ENCODE measurements around the gene CACNA1S. TPM values are rescaled to one million over a fixed set of nuclear protein-coding genes. Genes with fewer than 3 reads are reported as not detected.

CACNA1S gene
- total RNA-seq, 1 experiment from 2014 or later, result 0.02 TPM

DNA sequence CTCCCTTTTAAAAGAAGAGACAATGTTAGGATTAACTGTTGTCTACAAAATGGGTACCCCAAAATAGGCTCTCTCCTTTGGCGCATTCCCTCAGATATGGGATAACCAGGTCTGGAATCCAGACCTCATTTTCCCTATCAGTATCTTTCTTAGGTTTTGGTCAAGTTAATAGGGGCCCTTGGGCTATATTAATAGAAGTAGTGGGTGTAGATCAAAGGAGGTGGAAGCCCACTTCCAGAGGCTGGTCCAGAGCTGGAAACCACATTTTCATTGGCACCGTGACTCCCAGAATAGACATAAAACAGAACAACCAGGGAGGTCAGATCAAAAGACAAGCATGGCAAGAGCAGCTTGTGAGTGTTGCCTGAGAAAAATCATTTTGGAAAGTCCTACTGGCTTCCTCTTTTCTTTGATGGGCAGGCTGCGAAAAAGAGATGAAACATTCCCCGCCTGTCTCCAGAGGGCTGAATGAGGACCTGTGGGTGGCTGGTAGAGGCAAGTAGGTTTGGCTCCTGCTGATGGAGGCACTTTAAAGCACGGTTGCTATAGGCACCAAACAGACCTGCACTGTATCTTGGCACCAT is 62.9 kb downstream of the CACNA1S start (continued):
- no peak for TF ChIP-seq KAT7 (CRISPR knock-in tag; IDR thresholded peaks at IDR 0.05; ENCODE audit: borderline replicate concordance)
- TF ChIP-seq, protein P1, sequence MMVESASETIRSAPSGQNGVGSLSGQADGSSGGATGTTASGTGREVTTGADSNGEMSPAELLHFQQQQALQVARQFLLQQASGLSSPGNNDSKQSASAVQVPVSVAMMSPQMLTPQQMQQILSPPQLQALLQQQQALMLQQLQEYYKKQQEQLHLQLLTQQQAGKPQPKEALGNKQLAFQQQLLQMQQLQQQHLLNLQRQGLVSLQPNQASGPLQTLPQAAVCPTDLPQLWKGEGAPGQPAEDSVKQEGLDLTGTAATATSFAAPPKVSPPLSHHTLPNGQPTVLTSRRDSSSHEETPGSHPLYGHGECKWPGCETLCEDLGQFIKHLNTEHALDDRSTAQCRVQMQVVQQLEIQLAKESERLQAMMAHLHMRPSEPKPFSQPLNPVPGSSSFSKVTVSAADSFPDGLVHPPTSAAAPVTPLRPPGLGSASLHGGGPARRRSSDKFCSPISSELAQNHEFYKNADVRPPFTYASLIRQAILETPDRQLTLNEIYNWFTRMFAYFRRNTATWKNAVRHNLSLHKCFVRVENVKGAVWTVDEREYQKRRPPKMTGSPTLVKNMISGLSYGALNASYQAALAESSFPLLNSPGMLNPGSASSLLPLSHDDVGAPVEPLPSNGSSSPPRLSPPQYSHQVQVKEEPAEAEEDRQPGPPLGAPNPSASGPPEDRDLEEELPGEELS (CRISPR knock-in tag; IDR thresholded peaks at IDR 0.05), result no peak
- TF ChIP-seq NR1H2 (CRISPR knock-in tag; IDR thresholded peaks at IDR 0.05), result no peak
- TF ChIP-seq, protein P2, sequence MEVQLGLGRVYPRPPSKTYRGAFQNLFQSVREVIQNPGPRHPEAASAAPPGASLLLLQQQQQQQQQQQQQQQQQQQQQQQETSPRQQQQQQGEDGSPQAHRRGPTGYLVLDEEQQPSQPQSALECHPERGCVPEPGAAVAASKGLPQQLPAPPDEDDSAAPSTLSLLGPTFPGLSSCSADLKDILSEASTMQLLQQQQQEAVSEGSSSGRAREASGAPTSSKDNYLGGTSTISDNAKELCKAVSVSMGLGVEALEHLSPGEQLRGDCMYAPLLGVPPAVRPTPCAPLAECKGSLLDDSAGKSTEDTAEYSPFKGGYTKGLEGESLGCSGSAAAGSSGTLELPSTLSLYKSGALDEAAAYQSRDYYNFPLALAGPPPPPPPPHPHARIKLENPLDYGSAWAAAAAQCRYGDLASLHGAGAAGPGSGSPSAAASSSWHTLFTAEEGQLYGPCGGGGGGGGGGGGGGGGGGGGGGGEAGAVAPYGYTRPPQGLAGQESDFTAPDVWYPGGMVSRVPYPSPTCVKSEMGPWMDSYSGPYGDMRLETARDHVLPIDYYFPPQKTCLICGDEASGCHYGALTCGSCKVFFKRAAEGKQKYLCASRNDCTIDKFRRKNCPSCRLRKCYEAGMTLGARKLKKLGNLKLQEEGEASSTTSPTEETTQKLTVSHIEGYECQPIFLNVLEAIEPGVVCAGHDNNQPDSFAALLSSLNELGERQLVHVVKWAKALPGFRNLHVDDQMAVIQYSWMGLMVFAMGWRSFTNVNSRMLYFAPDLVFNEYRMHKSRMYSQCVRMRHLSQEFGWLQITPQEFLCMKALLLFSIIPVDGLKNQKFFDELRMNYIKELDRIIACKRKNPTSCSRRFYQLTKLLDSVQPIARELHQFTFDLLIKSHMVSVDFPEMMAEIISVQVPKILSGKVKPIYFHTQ (CRISPR knock-in tag; IDR thresholded peaks at IDR 0.05), result no peak

DNA sequence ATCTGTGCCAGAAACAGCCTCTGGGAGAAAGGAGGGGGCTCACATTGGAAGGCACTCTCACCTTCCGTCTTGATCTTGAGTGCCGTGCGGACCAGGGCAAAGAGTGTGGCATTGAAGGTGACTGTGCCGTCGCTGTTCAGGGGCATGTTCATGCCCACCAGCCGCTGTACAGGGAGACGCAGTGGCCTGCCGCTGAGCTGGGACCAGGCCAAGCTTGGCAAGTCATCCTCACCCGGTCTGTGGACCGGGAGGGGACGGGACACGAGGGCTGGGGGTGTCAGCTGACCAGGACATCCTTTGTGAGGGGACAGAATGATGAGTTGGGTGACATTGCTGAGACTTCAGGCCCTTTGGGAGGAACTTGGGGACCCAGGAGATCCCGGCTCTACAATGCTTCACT is 63.7 kb downstream of the CACNA1S start:
- Mint-ChIP-seq H3K4me1 (peaks cover 3% of the 10 kb centered on the region; the same call in 1 of the 2 replicates), H3K27me3 (ENCODE audit: low read depth) (no peaks in the 10 kb centered on the region; the same call in 1 of the 2 replicates), H3K27ac (no peak overlapping the region), H3K4me3 (no peak overlapping the region), H3K9me3 (no peaks in the 10 kb centered on the region), H3K36me3 (no peaks in the 10 kb centered on the region)
- ATAC-seq (no peak), DNase-seq (ENCODE audit: low spot score) (no peak)
- CTCF ChIA-PET, result interaction anchor here (1.5 to 3.6 kb wide), 7 partner anchors 23 to 76 kb away, joined by 3 to 20 read pairs (median 6); no protein-coding TSS in a partner anchor
- POLR2A ChIA-PET, result no interaction called here
- TF ChIP-seq, protein P3, sequence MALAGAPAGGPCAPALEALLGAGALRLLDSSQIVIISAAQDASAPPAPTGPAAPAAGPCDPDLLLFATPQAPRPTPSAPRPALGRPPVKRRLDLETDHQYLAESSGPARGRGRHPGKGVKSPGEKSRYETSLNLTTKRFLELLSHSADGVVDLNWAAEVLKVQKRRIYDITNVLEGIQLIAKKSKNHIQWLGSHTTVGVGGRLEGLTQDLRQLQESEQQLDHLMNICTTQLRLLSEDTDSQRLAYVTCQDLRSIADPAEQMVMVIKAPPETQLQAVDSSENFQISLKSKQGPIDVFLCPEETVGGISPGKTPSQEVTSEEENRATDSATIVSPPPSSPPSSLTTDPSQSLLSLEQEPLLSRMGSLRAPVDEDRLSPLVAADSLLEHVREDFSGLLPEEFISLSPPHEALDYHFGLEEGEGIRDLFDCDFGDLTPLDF (CRISPR knock-in tag; IDR thresholded peaks at IDR 0.05), result no peak
- TF ChIP-seq ESRRA (CRISPR knock-in tag; IDR thresholded peaks at IDR 0.05; ENCODE audit: borderline replicate concordance) (no peak), NR3C1 (CRISPR knock-in tag; conservative IDR thresholded peaks at IDR 0.05; ENCODE audit: low read depth) (no peak), SOX15 (CRISPR knock-in tag; IDR thresholded peaks at IDR 0.05) (no peak), ZNF423 (CRISPR knock-in tag; IDR thresholded peaks at IDR 0.05) (no peak), JAZF1 (CRISPR knock-in tag; IDR thresholded peaks at IDR 0.05) (no peak), FOXP1 (CRISPR knock-in tag; IDR thresholded peaks at IDR 0.05; ENCODE audit: borderline replicate concordance) (no peak)
- TF ChIP-seq, protein P4, sequence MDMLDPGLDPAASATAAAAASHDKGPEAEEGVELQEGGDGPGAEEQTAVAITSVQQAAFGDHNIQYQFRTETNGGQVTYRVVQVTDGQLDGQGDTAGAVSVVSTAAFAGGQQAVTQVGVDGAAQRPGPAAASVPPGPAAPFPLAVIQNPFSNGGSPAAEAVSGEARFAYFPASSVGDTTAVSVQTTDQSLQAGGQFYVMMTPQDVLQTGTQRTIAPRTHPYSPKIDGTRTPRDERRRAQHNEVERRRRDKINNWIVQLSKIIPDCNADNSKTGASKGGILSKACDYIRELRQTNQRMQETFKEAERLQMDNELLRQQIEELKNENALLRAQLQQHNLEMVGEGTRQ (CRISPR knock-in tag; IDR thresholded peaks at IDR 0.05), result no peak
- TF ChIP-seq, protein P5, sequence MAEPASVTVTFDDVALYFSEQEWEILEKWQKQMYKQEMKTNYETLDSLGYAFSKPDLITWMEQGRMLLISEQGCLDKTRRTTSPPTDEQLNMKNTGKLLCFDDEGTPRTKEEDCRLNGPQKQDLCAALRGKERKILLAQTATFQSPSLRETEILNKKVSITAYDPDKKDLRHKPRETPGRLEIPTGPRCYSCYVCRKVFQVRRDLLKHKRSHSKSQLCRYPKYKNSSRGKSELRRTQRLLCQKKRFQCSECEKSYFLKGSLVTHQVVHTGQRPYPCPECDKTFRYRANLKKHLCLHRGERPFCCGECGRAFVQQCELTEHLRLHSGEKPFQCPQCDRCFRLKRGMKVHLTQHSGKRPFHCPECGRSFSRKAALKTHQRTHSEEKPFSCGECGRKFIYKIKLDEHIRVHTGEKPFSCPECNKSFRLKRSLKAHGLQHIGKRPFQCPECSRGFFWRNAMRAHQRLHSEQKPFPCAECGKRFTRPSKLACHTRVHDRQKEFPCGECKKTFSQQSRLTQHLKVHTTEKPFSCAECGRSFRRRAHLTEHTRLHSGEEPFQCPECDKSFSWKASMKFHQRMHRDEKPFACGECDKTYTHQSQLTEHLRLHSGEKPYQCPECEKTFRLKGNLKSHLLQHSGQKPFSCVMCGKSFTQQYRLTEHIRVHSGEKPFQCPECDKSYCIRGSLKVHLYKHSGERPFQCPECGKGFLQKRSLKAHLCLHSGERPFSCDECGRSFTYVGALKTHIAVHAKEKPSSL (CRISPR knock-in tag; conservative IDR thresholded peaks at IDR 0.05), result no peak
- TF ChIP-seq, protein P6, sequence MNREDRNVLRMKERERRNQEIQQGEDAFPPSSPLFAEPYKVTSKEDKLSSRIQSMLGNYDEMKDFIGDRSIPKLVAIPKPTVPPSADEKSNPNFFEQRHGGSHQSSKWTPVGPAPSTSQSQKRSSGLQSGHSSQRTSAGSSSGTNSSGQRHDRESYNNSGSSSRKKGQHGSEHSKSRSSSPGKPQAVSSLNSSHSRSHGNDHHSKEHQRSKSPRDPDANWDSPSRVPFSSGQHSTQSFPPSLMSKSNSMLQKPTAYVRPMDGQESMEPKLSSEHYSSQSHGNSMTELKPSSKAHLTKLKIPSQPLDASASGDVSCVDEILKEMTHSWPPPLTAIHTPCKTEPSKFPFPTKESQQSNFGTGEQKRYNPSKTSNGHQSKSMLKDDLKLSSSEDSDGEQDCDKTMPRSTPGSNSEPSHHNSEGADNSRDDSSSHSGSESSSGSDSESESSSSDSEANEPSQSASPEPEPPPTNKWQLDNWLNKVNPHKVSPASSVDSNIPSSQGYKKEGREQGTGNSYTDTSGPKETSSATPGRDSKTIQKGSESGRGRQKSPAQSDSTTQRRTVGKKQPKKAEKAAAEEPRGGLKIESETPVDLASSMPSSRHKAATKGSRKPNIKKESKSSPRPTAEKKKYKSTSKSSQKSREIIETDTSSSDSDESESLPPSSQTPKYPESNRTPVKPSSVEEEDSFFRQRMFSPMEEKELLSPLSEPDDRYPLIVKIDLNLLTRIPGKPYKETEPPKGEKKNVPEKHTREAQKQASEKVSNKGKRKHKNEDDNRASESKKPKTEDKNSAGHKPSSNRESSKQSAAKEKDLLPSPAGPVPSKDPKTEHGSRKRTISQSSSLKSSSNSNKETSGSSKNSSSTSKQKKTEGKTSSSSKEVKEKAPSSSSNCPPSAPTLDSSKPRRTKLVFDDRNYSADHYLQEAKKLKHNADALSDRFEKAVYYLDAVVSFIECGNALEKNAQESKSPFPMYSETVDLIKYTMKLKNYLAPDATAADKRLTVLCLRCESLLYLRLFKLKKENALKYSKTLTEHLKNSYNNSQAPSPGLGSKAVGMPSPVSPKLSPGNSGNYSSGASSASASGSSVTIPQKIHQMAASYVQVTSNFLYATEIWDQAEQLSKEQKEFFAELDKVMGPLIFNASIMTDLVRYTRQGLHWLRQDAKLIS (CRISPR knock-in tag; IDR thresholded peaks at IDR 0.05; ENCODE audit: borderline replicate concordance), result no peak

Measured in WTC11 (cell line).